Limb (tissue), 2 donors: ENCODE data around the gene CPAMD8.
A peak's percentile ranks its signal among the peaks of the same experiment; 100 is the strongest.

Experiments used
- DNase-seq, 2 donors: peaks; one replicate each; pipeline ENCODE4 v3.0.0-alpha.2; 2016; ENCODE audit errors: extremely low spot score in 2 of 2

CPAMD8 gene

DNA sequence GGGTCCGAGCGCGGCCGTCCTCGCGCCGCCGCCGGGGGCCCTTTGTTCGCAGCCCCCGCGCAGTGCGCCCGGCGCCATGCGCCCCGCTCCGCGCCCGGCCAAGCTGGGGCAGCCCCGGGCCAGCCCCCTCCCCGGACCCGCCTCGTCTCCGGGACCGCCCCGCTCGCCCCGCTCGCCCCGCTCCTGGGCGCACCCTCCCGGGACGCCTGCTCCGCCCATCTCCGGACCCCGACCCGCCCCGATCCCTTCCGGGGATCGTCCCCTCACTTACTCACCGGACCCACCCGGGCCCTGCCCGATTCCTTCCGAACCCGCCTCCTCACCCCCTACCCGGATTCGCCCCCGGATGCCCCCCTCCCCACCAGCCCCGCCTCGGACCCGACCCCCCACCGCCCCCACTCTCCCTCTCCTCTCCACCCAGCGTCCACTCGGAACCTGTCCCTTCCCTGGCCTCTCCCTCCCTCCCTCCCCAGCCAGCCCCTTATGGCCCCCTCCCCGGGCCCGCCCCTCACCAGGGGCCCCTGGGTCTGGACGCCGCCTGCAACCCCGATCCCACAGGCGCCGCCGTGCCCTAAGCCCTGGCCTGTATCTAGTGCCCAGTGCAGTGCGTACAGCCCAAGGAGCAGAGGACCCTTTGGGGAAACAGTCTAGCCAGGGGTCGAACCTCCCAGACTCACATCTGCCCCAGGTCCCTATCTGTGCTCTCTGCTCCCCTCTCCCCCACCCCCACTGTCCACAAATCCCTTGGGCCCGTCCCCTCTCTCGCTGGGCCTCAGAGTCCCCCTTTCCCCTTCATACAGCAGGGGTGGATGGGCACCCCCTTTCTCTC, at the start of gene CPAMD8:
Gene CPAMD8 (minus strand): TSS at position 105 of the 829 bp plus-strand sequence. CDS start 168 bp downstream, outside the sequence.
- peak in 1 of 2 donors; percentile 57 for DNase-seq

DNA sequence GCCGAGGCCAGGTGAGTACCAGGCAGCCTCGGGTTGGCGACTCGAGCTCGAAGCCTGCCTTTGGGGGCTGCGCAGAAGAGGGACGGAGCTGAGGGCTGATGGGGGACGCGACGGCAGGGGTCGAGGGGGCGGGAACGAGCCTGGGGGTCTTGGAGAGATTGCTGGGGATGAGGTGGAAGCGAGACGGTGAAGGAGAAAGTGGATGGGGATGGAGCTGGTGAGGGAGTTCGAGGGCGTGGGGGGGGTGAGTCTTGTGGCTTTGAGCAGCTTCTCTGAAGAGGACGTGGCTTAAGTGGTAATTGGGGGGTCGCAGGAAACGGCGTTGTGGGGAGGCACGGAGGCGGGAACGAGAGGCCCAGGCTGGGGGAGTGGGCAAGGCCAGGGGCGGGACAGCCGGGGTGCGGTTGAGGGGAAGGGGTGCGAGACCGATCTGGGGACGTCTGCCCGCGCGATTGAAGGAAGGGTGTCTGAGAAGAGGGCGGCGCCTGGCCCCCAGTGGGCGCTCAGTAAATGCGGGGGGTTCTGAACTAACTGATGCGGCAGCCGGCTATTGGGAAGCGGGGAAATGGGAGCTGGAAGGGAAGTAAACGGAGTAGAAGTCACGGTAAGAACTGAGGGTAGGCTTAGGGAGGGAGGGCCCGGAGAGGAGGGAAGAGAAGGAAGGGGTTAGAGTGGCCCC, 49.4 kb upstream of the CPAMD8 start:
- DNase-seq, result peak in 1 of 2 donors; percentile 83

DNA sequence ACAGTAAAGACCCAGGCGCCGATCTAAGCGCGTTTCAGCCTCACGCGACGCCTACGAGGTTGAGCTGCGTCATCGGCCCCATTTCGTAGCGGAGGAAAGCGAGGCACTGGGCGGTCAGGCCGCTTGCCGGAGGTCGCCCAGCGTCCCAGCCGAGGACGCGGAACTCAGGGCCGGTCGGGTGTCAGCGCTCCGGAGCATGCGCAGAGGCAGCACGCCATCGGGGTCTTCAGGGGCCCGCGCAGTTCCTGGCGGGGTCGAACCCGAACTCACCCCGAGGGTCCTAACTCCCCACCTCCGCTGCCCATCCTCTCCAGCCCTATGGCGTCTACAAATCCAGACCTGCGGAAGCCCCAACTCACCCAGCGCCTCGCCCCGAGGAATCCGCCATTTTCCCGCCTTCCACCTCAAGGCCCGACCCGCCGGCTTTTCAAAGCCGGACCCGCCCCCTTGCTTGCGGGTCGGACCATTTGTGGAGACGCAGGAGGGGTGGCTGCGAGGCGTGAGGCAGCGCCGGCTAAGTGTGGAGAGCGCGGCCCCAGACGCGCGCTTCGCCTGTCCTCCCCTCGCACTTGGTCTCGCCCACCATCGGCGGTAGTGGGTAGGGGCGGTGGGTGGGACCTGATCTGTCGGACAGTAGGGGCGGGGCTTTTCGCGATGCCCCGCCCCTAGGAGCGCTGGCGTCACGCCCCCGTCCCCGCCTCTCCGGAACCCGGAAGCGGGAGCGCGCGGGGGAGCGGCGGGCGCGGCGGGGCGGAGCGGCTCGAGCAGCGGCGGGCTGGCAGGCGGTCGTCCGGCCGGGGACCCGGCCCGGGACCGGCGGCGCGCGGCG, 48.6 kb upstream of the CPAMD8 start, which contains the start of the genes HAUS8 and MYO9B:
Gene HAUS8 (minus strand): TSS at position 418 of the 829 bp plus-strand sequence. CDS start 30 bp downstream, at position 388.
Gene MYO9B (plus strand): TSS at position 743 of the 829 bp plus-strand sequence. CDS start 25,941 bp downstream, outside the sequence.
- DNase-seq, result peak; percentile 99 to 100

DNA sequence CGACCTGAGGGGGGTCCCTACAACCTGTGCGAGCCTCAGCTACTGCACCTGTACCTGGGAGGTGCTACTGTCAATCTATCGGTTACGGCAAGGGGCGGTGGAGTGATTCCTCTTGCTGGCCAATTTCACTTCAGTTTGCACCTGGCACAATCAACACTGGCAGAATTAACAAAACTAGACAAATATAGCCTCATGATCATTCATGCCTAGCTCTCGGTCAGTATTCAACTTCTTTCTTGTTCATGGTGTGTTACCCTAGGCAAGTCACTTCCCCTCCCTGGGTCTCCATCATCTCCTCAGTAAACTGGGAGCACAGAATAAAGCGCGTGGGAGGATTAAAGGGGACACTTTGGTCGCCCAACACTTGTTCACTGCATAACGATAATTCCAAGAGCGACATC, 48.0 kb upstream of the CPAMD8 start:
- no peak for DNase-seq

DNA sequence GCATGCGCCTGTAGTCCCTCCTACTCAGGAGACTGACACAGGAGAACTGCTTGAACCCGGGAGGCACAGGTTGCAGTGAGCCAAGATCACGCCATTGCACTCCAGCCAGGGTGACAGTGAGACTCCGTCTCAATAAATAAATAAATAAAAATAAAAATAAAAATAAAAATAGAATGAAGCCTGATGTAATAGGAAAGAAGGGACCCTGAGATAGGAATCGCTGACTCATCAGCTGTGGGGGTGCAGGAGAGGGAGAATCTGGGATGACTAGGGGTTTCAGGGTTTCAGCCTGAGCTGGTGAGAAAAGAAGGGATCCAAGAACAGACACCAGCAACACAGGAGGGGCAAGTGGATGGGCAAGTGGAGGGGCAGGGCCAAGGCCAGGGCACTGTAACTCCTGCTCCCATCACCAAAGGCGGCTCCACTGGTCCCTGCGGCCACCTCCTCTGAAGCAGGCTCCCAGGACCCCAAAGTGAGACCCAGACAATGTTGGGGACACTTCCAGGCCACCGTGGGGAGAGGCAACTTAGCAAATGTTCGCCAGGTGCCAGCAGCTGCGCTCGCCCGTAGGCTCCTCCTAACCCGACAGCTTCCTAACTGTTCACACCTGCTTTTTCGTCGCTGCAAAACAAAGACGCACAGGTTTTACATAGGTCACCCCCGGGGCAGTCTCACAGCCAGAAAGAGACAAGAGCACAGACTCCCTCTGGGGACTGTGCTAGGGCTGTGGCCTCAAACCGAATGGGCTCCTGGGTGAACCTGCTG, 47.4 kb upstream of the CPAMD8 start:
- DNase-seq, result no peak

DNA sequence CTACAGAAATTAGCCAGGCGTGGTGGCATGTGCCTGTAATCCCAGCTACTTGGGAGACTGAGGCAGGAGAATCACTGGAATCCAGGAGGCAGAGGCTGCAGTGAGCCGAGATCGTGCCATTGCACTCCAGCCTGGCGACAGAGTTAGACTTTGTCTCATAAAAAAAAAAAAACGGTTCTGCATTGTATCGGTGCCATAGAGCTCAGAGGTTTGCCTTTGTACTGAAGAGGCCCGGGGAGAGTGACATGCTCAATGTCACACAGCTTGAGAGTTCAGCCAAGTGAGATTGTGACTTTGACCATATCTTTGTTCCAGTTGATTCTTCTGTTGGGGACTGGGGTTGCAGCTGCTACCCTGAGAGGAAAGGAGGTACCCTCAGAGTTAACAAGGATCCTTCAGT, 44.3 kb upstream of the CPAMD8 start:
- no peak for DNase-seq

DNA sequence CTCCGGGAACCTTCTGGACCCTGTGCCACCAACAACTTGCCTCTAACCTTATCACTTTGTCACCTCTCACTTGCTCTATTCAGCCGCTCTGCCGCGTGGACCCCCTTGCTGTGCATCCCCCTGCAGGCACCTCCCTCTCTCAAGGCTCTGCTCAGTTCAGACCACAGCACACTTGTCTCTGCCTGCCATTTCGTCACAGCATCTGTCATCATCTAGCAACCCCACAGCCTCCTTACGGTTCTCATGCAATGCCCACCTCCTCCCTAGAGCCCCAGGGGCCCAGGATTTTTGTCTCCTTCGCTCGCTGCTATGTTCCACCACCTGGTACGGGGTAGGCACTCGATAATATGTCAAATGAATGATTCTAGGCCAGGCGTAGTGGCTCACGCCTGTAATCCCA, 43.8 kb upstream of the CPAMD8 start:
- DNase-seq, result no peak

DNA sequence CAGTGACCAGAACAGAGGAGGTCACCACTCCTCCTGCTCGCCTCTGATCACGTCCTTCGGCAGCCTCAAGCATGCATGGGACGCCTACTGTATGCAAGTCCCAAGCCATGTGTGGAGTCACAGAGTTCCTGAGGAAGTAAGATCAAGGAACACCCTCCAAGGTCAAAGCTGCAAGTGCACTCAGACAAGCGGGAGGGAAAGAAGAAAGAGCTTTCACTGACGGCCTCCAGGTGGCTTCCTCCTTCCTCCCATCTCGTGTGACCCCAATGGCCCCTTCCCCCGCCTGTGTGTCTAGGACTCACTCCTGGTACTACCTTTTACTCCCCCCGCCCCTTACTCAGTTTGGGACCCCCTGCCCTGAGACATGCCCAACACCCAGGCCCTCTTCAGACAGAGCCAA, 42.6 kb upstream of the CPAMD8 start:
- no peak for DNase-seq

DNA sequence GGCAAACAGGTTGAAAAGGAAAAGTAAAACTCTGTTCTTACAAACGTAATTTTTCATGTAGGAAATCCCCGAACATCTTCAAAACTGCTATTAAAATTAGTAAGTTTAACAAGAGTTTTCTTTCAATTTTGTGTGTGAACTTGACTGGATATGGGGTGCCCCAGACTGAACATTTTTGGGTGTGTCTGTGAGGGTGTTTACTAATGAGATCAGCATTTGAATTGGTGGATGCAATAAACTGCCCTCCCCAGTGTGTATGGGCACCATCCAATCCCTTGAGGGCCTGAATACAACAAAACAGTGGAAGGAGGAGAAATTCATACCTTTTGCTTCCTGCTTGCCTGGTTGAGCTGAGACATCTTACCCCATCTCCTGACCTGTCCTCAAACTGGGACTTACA, 36.8 kb upstream of the CPAMD8 start:
- DNase-seq, result no peak

DNA sequence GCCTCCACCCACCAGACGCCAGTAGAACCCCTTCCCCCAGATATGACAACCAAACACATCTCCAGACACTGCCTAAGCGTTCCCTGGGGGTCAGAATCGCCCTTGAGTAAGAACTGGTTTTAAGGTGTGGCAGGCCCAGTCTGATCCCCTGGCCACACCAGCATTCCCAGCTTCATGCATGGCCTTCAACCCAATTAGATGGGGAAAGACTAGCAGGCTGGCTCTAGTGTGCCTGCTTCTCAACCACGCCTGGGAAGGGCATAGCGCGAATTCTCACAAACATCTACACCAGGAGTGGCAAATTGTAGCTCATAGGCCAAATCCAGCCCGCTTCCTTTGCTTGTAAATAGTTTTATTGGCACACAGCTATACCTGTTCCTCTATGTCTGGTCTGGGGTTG, 35.1 kb upstream of the CPAMD8 start:
- DNase-seq, result no peak

DNA sequence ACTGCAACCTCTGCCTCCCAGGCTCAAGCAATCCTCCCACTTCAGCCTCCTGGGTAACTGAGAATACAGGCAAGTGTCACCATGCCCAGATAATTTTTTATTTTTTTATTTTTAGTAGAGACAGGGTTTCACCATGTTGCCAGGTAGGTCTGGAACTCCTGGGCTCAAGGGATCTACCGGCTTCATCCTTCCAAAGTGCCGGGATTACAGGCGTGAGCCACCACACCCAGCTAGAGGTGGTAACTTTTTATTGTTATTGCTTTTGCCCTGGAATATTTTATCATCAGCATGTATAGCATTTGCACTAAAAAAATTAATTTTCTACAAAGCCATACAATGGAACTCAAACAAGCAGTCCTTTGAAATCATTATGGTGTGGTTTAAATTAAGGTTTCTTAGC, 34.6 kb upstream of the CPAMD8 start:
- DNase-seq, result no peak

DNA sequence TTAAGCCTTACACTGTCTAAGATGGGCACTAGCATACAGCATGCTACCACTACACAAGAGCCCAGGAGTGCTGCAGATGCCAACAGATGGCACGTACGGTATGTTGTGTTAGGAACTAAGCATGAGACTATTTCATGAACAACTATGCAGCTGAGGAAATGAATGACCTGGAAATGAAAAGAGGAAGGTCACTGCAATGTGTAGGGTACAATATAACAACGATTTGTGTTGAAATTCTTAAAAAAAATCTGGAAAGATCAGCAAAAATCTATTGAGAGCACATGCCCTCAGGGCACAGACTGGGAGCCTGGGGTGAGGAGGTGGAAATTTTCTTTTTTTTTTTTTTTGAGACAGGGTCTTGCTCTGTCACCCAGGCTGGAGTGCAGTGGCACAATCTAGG, 34.2 kb upstream of the CPAMD8 start:
- DNase-seq, result no peak

DNA sequence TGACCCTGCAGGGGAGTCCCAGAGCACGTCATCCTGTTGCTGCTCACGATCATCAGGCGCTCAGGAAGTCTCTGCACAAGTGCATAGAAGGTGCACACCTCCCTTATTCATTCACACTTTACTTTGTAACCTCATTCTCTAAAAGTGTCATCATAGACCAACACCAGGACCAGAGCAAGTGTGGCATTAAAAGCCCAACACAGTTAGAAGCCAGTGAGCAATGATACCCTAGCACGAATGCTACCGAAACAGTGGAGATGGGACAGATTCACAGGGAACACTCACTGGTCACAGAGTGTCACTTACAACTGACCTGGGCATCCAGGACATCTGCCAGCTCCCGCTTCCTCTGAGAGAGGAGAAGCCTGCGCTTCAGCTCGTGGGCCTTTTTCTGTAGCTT, 31.6 kb upstream of the CPAMD8 start:
- DNase-seq, result no peak

DNA sequence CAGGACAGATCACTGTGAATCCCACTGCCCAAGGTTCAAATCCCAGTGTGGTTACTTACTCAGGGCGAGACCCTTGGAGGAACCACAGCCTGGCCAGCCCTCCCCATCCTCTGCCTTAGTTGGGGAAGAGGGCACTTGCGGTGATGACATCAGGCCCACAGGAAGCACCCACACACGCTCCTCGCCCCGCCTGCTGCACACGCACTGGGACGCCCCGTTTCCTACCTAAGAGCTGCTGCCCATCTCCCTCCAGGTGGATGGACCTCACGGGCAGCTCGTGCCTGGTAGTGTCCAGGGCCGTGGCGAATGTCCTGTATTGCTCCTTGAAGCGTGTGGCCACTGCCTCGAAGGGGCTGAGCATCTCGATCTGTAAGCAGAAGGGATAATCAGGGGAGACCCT, 29.0 kb upstream of the CPAMD8 start:
- no peak for DNase-seq

DNA sequence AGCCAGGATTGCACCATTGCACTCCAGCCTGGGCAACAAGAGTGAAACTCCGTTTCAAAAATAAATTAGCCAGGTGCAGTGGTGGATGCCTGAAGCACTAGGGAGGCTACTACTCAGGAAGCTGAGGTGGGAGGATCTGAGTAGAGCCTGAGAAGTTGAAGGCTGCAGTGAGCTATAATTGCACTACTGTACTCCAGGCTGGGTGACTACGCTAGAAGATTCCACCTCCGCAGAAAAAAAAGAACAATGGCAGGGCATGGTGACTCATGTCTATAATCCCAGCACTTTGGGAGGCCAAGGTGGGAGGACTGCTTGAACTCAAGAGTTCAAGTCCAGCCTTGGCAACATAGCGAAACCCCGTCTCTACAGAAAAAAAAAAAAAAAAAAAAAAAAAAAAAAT, 28.1 kb upstream of the CPAMD8 start:
- no peak for DNase-seq

DNA sequence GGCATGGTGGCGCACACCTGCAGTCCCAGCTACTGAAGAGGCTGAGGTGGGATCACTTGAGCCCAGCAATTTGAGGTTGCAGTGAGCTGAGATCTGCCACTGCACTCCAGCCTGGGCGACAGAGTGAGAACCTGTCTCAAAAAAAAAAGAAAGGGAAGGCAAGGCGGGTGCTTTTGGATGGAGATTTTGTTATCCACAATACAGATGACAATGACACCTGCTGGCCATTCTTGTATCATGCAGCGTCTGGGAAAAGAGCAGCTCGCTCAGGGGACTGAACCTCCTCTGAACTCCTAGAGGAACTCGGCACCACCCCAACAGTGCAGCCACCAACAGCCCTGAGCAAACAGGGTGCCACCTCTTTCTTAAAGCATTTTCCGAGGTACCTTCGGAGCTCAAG, 25.8 kb upstream of the CPAMD8 start:
- DNase-seq, result peak; percentile 39 to 51

DNA sequence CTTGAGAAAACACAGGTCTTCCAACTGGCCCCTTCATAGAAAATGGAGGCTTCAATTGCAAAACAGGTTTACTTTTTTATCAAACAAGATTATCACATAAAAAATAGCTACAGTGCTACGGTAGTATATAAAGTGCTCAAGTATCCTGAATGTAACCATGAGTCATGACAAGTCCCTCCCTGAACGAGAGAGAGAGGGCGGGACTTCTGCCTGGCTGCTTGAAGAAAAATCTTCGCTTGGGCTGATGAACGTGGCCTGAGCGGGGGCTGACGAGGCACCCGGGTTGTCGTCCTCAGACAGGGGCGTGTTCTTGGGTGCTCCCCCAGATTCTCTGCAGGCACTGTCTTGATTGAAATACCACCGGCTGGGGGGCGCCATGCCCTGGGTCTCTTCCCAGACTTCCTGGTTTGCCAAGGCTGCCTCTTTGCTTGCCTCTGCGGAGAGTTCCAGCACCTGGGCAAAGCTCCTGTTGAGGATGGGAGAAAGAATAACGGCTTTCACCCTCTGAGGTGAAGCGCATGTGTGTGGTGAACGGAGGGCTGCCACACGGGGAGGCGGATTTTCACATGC, 23.2 kb upstream of the CPAMD8 start:
- no peak for DNase-seq

DNA sequence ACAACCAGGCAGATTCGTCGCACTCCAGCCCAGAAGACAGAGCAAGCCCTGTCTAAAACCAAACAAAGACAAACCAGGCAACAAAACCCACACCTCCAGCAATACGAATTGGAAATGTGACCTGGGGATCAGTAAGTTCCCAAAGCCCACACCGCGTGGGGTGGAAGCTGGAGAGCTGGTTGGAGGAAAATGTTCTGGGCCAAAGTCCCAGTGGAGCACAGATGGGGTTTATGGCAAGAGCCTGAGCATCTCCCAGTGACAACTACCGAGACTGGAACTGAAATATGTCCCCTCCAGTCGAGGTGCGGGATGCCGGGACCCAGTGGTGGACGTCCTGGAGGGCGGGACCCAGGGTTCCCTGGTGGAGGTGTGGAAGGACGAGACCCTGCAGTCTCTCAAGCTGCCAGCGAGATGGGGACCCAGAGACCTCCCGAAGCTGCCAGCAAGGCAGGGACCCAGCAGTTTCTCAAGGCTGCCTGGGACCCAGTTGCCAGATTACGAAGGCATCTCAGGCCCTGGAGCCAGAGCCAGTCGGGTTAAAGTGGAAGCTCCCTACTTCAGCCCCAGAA, 22.4 kb upstream of the CPAMD8 start:
- DNase-seq, result no peak

DNA sequence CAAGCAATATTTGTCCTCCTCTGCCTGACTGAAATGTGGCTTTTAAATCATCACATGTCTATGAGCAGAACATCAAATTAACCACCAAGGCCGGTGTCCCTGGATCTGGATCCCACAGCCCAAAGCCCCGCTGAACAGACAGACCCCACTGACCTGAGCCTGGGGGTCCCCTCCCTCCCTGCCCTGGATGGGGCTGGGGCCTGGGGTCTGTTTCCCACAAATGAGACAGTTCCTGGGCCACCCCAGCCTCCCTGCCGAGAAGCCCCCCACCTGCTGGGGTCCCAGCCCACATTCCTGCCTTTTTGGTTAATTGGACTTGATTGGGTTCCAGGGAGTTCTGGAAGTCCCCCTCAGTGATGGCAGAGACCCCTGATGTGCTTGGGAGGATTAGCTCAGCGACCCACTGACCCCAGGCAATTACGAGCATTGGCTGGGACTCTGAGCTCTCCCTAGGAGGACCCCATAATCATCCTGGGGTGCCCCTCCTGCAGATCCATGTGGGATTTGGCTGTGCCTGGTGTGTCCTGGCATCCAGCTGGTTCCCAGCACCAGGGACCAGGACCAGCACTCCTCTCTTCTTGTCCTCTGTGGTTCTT, 19.4 kb upstream of the CPAMD8 start:
- DNase-seq, result no peak

DNA sequence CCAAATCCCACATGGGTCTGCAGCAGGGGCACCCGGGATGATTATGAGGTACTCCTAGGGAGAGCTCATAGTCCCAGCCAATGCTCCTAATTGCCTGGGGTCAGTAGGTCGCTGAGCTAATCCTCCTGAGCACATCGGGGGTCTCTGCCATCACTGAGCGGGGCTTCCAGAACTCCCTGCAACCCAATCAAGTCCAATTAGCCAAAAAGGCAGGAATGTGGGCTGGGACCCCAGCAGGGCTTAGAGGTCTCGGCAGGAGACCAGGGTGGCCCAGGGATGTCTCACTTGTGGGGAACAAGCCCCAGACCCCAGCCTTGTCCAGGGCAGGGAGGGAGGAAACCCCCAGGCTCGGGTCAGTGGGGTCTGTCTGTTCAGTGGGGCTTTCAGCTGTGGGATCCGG, 17.1 kb upstream of the CPAMD8 start:
- DNase-seq, result no peak
